HEK293 (cell line): Measurements from ENCODE around the gene CNPY4.

Experiments used
- CTCF ChIA-PET: fragments of 350-600 bp; formaldehyde crosslinking; extraction: SDS; loops from one replicate; lab custom pipeline; 2021; ENCODE audit warnings: antibody characterized with exemption; lab: Yijun Ruan, JAX
- POLR2A ChIA-PET: fragments of 300-600 bp; formaldehyde crosslinking; extraction: SDS; loops from one replicate; lab custom pipeline; 2020; ENCODE audit warnings: antibody characterized with exemption, inconsistent platforms; lab: Yijun Ruan, JAX
- H3K27ac ChIP-seq: fragments of 200-500 bp; sonication (Bioruptor generic); 2 replicates; pipeline ENCODE4 v1.5.1; 2014; ENCODE audit warnings: low read depth, low read length, control low read depth, inconsistent platforms; ENCODE audit errors: extremely low read depth
- H3K36me3 ChIP-seq, 2 experiments: fragments of 200-500 bp in 1 of 2; sonication (Bioruptor generic) in 1 of 2; 1 replicate in 1 of 2; 2 replicates in 1 of 2; pipeline ENCODE4 v1.5.1; 2014 to 2017; ENCODE audit warnings: inconsistent platforms in 2 of 2, low read length in 2 of 2; ENCODE audit not compliant: control insufficient read depth in 2 of 2, insufficient read depth in 1 of 2
- H3K4me1 ChIP-seq: fragments of 200-500 bp; sonication (Bioruptor generic); 2 replicates; pipeline ENCODE4 v1.5.1; 2014; ENCODE audit warnings: mild to moderate bottlenecking, low read length, inconsistent platforms; ENCODE audit not compliant: control insufficient read depth, insufficient read depth
- H3K4me3 ChIP-seq: 2 replicates; pipeline ENCODE4 v1.5.1; 2011; ENCODE audit warnings: low read depth, mild to moderate bottlenecking, control low read depth, low read length, moderate library complexity
- H3K9me3 ChIP-seq: fragments of 200-500 bp; sonication (Bioruptor generic); 2 replicates; pipeline ENCODE4 v1.5.1; 2014; ENCODE audit warnings: low read depth, low read length, inconsistent platforms; ENCODE audit not compliant: control insufficient read depth, insufficient read depth
- GLIS1 ChIP-seq: fragments of 450-650 bp; formaldehyde crosslinking; IDR thresholded peaks from 2 replicates; pipeline ENCODE4 v1.5.1; 2016; ENCODE audit warnings: missing biosample characterization, missing genetic modification characterization
- GLIS2 ChIP-seq: fragments of 450-650 bp; formaldehyde crosslinking; IDR thresholded peaks from 2 replicates; pipeline ENCODE4 v1.5.1; 2016; ENCODE audit warnings: missing biosample characterization, missing genetic modification characterization
- ZBTB17 ChIP-seq: fragments of 450-650 bp; formaldehyde crosslinking; IDR thresholded peaks from 2 replicates; pipeline ENCODE4 v1.5.1; 2016; ENCODE audit warnings: missing biosample characterization, missing genetic modification characterization
- ZEB2 ChIP-seq: fragments of 450-650 bp; formaldehyde crosslinking; IDR thresholded peaks from 2 replicates; pipeline ENCODE4 v1.5.1; 2016; ENCODE audit warnings: missing biosample characterization, missing genetic modification characterization
- ZNF114 ChIP-seq: fragments of 450-650 bp; formaldehyde crosslinking; IDR thresholded peaks from 2 replicates; pipeline ENCODE4 v1.5.0; 2017; ENCODE audit warnings: missing biosample characterization, missing genetic modification characterization
- ZNF132 ChIP-seq: fragments of 450-650 bp; formaldehyde crosslinking; IDR thresholded peaks from 2 replicates; pipeline ENCODE4 v1.5.1; 2017; ENCODE audit warnings: missing biosample characterization, missing genetic modification characterization, borderline replicate concordance
- ZNF23 ChIP-seq: fragments of 450-650 bp; formaldehyde crosslinking; IDR thresholded peaks from 2 replicates; pipeline ENCODE4 v1.5.1; 2016; ENCODE audit warnings: missing biosample characterization, missing genetic modification characterization, borderline replicate concordance
- ZNF274 ChIP-seq, 2 experiments: fragments of 200-500 bp in 1 of 2; fragments of 450-650 bp in 1 of 2; sonication (Bioruptor generic) in 1 of 2; formaldehyde crosslinking in 1 of 2; IDR thresholded peaks; 2 replicates each; pipeline versions ENCODE4 v1.5.1 to v1.6.1; 2014 to 2016; ENCODE audit warnings: borderline replicate concordance in 1 of 2, inconsistent platforms in 1 of 2, low read length in 1 of 2, missing biosample characterization in 1 of 2, missing genetic modification characterization in 1 of 2
- ZNF311 ChIP-seq: fragments of 450-650 bp; formaldehyde crosslinking; IDR thresholded peaks from 2 replicates; pipeline ENCODE4 v1.5.1; 2017; ENCODE audit warnings: missing biosample characterization, missing genetic modification characterization, borderline replicate concordance
- ZNF341 ChIP-seq: fragments of 450-650 bp; formaldehyde crosslinking; IDR thresholded peaks from 2 replicates; pipeline ENCODE4; 2016; ENCODE audit warnings: low read depth, missing biosample characterization, missing genetic modification characterization
- ZNF350 ChIP-seq: fragments of 450-650 bp; formaldehyde crosslinking; IDR thresholded peaks from 2 replicates; pipeline ENCODE4 v1.5.0; 2017; ENCODE audit warnings: missing biosample characterization, mild to moderate bottlenecking, missing genetic modification characterization
- ZNF529 ChIP-seq: fragments of 450-650 bp; formaldehyde crosslinking; IDR thresholded peaks from 2 replicates; pipeline ENCODE4 v1.5.1; 2017; ENCODE audit warnings: missing genetic modification characterization, missing biosample characterization; ENCODE audit not compliant: insufficient replicate concordance
- ZNF600 ChIP-seq: fragments of 450-650 bp; formaldehyde crosslinking; IDR thresholded peaks from 2 replicates; pipeline ENCODE4 v1.5.1; 2016; ENCODE audit warnings: missing biosample characterization, missing genetic modification characterization
- ZNF610 ChIP-seq: fragments of 450-650 bp; formaldehyde crosslinking; IDR thresholded peaks from 2 replicates; pipeline ENCODE4 v1.5.1; 2016; ENCODE audit warnings: missing biosample characterization, missing genetic modification characterization, borderline replicate concordance
- ZNF664 ChIP-seq: fragments of 450-650 bp; formaldehyde crosslinking; IDR thresholded peaks from 2 replicates; pipeline ENCODE4 v1.5.1; 2016; ENCODE audit warnings: missing biosample characterization, missing genetic modification characterization
- ZNF707 ChIP-seq: fragments of 450-650 bp; formaldehyde crosslinking; IDR thresholded peaks from 2 replicates; pipeline ENCODE4 v1.5.1; 2016; ENCODE audit warnings: missing biosample characterization, missing genetic modification characterization
- ZXDB ChIP-seq: fragments of 450-650 bp; formaldehyde crosslinking; IDR thresholded peaks from 2 replicates; pipeline ENCODE4 v1.5.1; 2016; ENCODE audit warnings: missing biosample characterization, missing genetic modification characterization
- TF ChIP-seq, protein P1 (sequence below): fragments of 450-650 bp; formaldehyde crosslinking; IDR thresholded peaks from 2 replicates; pipeline ENCODE4 v1.5.1; 2017; ENCODE audit warnings: missing biosample characterization, missing genetic modification characterization
- TF ChIP-seq, protein P2 (sequence below): fragments of 450-650 bp; formaldehyde crosslinking; IDR thresholded peaks from 2 replicates; pipeline ENCODE4 v1.5.1; 2016; ENCODE audit warnings: missing biosample characterization, missing genetic modification characterization
- TF ChIP-seq, protein P3 (sequence below): fragments of 450-650 bp; formaldehyde crosslinking; IDR thresholded peaks from 2 replicates; pipeline ENCODE4 v1.5.1; 2016; ENCODE audit warnings: missing biosample characterization, missing genetic modification characterization

Gene CNPY4

DNA sequence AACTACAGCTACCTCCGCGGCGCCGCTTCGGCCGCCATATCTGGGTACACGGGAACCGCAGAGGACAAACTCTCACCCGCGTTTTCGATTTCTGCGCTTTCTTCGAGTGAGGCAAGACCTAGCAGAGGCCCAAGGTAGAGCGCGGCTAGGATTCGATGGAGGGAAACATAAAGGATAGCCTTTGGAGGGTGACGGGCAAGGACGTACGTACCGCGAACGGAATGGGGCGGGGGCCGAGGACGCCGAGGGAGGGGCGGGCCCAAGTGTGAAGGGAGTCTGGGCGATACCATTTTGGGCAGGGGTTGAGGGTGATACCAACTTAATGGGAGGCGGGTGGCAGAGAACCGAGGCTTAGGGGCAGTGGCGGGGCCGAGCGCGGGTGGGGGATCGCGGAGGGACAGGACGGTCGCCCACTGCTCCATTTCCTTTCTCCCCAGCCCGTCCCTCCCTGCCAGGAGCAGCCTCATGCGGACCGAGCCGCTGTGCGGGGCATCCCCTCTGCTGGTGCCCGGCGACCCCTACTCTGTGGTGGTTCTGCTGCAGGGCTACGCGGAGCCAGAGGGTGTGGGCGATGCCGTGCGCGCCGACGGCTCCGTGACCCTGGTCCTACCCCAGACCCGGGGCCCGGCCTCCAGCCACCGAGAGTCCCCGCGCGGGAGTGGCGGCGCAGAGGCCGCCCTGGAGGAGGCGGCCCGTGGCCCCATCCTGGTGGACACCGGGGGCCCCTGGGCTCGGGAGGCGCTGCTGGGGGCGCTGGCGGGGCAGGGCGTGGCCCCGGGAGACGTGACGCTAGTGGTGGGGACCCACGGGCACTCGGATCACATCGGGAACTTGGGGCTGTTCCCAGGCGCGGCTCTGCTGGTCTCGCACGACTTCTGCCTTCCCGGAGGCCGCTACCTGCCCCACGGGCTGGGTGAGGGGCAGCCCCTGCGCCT, 7.8 kb downstream of the CNPY4 start, which contains the start of gene MBLAC1 (continued):
- TF ChIP-seq, protein P1, sequence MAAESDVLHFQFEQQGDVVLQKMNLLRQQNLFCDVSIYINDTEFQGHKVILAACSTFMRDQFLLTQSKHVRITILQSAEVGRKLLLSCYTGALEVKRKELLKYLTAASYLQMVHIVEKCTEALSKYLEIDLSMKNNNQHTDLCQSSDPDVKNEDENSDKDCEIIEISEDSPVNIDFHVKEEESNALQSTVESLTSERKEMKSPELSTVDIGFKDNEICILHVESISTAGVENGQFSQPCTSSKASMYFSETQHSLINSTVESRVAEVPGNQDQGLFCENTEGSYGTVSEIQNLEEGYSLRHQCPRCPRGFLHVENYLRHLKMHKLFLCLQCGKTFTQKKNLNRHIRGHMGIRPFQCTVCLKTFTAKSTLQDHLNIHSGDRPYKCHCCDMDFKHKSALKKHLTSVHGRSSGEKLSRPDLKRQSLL (tag by site-specific recombination) = no peak; the same call in 1 of the 2 replicates
- TF ChIP-seq, protein P2, sequence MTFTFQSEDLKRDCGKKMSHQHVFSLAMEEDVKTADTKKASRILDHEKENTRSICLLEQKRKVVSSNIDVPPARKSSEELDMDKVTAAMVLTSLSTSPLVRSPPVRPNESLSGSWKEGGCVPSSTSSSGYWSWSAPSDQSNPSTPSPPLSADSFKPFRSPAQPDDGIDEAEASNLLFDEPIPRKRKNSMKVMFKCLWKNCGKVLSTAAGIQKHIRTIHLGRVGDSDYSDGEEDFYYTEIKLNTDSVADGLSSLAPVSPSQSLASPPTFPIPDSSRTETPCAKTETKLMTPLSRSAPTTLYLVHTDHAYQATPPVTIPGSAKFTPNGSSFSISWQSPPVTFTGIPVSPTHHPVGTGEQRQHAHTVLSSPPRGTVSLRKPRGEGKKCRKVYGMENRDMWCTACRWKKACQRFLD (tag by site-specific recombination) = no peak
- TF ChIP-seq, protein P3, sequence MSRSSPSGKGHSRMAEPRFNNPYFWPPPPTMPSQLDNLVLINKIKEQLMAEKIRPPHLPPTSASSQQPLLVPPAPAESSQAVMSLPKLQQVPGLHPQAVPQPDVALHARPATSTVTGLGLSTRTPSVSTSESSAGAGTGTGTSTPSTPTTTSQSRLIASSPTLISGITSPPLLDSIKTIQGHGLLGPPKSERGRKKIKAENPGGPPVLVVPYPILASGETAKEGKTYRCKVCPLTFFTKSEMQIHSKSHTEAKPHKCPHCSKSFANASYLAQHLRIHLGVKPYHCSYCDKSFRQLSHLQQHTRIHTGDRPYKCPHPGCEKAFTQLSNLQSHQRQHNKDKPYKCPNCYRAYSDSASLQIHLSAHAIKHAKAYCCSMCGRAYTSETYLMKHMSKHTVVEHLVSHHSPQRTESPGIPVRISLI (tag by site-specific recombination) = no peak
- TF ChIP-seq ZNF132 (tag by site-specific recombination) (no peak), GLIS2 (peak; percentile 85), GLIS1 (peak; percentile 84), ZNF23 (tag by site-specific recombination) (no peak)

DNA sequence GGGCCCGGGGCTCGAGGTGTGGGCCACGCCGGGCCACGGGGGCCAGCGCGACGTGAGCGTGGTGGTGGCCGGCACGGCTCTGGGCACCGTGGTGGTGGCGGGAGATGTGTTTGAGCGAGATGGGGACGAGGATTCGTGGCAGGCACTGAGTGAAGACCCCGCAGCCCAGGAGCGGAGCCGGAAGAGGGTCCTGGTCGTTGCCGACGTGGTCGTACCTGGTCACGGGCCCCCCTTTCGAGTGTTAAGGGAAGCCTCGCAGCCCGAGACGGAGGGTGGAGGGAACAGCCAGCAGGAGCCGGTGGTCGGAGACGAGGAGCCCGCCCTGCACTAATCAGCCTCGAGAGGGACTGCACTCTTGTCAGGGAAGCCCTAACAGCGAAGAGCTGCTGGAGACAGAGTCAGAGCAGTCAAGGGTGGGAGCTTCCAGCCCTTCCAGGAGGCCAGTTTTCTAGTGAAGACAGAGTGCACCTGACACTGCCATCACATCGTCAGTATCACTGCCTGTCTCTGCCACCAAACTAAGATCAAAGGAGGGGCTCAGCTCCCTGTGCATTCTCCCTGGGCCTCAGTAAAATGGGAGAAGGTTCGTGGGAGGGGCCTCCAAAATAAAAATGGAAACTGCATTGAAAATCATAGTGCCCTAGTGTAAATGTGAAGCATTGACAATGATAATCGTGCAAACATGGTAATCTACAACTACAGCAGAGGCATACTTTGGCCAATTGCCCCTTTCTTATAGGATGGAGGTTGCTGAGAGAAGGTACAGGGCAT, 8.6 kb downstream of the CNPY4 start:
- POLR2A ChIA-PET = interaction anchor here (0.5 to 3.7 kb wide), 2 partner anchors 27 to 705 kb away, joined by 3 to 31 read pairs; partner anchors contain the start of genes AP4M1 and MCM7
- H3K9me3 ChIP-seq = no peaks in the 10 kb centered on the region
- TF ChIP-seq ZNF341 = peak; percentile 96
- no peak for TF ChIP-seq ZNF114 (tag by site-specific recombination)
- TF ChIP-seq ZBTB17 (tag by site-specific recombination) = peak; percentile 54
- TF ChIP-seq ZNF664 (tag by site-specific recombination) = no peak
- TF ChIP-seq ZXDB (tag by site-specific recombination) = no peak
- no peak for TF ChIP-seq ZNF350 (tag by site-specific recombination)
- TF ChIP-seq ZNF600 (tag by site-specific recombination) = peak; percentile 78
- TF ChIP-seq, all 188 proteins: peak for 3
- peaks cover 0 to 5% of the 10 kb centered on the region in 2 experiments; a peak in 2 of 3 replicates for H3K36me3 ChIP-seq
- H3K27ac ChIP-seq = peak overlapping the region; percentile 98; the same call in 1 of the 2 replicates
- H3K4me1 ChIP-seq = no peaks in the 10 kb centered on the region; the same call in 1 of the 2 replicates
- peak overlapping the region; percentile 79 for H3K4me3 ChIP-seq
- CTCF ChIA-PET = interaction anchor here (0.5 to 2.0 kb wide), 14 partner anchors 13 to 659 kb away, joined by 3 to 10 read pairs (median 3); no protein-coding TSS in a partner anchor

DNA sequence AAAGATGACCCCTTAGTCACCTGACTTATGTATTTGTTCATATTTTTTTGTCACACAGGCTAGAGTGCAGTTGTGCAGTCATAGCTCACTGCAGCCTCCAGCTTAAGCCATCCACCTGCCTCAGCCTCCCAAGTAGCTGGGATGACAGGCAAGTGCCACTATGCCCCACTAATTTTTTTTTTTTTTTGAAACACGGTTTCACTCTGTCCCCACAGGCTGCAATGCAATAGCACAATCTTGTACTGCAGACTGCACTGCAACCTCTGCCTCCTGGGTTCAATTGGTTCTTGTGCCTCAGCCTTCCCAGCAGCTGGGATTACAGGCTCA, 9.2 kb downstream of the CNPY4 start:
- ChIA-PET POLR2A (interaction anchor here (0.5 to 3.7 kb wide), 2 partner anchors 27 to 705 kb away, joined by 3 to 31 read pairs; partner anchors contain the start of genes AP4M1 and MCM7), CTCF (interaction anchor here (0.5 to 8.7 kb wide), 16 partner anchors 12 to 659 kb away, joined by 3 to 119 read pairs (median 3); no protein-coding TSS in a partner anchor)
- Histone ChIP-seq H3K27ac (no peak overlapping the region), H3K9me3 (no peaks in the 10 kb centered on the region), H3K4me1 (no peaks in the 10 kb centered on the region; the same call in 1 of the 2 replicates), H3K4me3 (no peak overlapping the region), H3K36me3 (peaks cover 0 to 5% of the 10 kb centered on the region in 2 experiments; a peak in 2 of 3 replicates)
- TF ChIP-seq ZNF311 (tag by site-specific recombination) = no peak
- no peak for TF ChIP-seq ZNF529
- no peak for TF ChIP-seq ZNF610
- TF ChIP-seq ZNF707 = no peak
- no peak for TF ChIP-seq ZNF274 (IDR thresholded peaks at IDR 0.05; ENCODE audit: low read length)
- TF ChIP-seq ZNF274 (tag by site-specific recombination; IDR thresholded peaks at IDR 0.05; ENCODE audit: borderline replicate concordance) = no peak
- no peak for TF ChIP-seq ZEB2
- TF ChIP-seq ZNF600 (tag by site-specific recombination) = no peak
